SK-N-SH (cell line): ENCODE data around the gene SLCO1A2. TPM values are rescaled to one million over a fixed set of nuclear protein-coding genes. Genes with fewer than 3 reads are reported as not detected.

ENCODE experiments used
- CTCF ChIA-PET: fragments of 300-600, 350-600 bp; formaldehyde crosslinking; extraction: SDS; loops from one replicate; lab custom pipeline; 2021; lab: Yijun Ruan, JAX
- POLR2A ChIA-PET: fragments of 350-600 bp; sonication (Branson Sonifier 250); formaldehyde crosslinking; extraction: SDS; loops from one replicate; lab custom pipeline; 2020; ENCODE audit warnings: antibody characterized with exemption, inconsistent platforms; lab: Yijun Ruan, JAX
- DNase-seq: peaks from one replicate; pipeline ENCODE4 v3.0.0; 2012
- H2AFZ ChIP-seq: fragments of 200-600 bp; sonication (generic); 2 replicates; pipeline ENCODE4 v1.8.1; 2016; ENCODE audit warnings: antibody characterized with exemption, mild to moderate bottlenecking, low read depth
- H3F3A ChIP-seq: fragments of 200-600 bp; sonication (generic); replicated peaks from 2 replicates; pipeline ENCODE3; 2016; ENCODE audit warnings: antibody characterized with exemption, mild to moderate bottlenecking; ENCODE audit not compliant: insufficient read depth
- H3K27ac ChIP-seq, 2 experiments: fragments of 200-500 bp in 1 of 2; fragments of 200-600 bp in 1 of 2; sonication (Bioruptor generic) in 1 of 2; sonication (generic), shearing (Covaris generic) in 1 of 2; 2 replicates each; pipeline versions ENCODE4 v1.5.1 to v1.6.1; 2014 to 2016; ENCODE audit warnings: low read depth in 2 of 2, inconsistent platforms in 1 of 2, low read length in 1 of 2, mild to moderate bottlenecking in 1 of 2, mixed read lengths in 1 of 2
- H3K27me3 ChIP-seq: fragments of 200-600 bp; sonication (generic), shearing (Covaris generic); 2 replicates; pipeline ENCODE4 v1.6.1; 2016; ENCODE audit warnings: mixed run types; ENCODE audit not compliant: insufficient read depth
- H3K36me3 ChIP-seq, 2 experiments: fragments of 200-500 bp in 1 of 2; fragments of 200-600 bp in 1 of 2; sonication (Bioruptor generic) in 1 of 2; sonication (generic) in 1 of 2; replicated peaks in 1 of 2; 2 replicates each; pipeline versions ENCODE3 to v1.5.1; 2014 to 2016; ENCODE audit warnings: low read length in 1 of 2, mild to moderate bottlenecking in 1 of 2; ENCODE audit not compliant: insufficient read depth in 2 of 2, control insufficient read depth in 1 of 2
- H3K4me1 ChIP-seq, 2 experiments: fragments of 200-500 bp in 1 of 2; fragments of 200-600 bp in 1 of 2; sonication (Bioruptor generic) in 1 of 2; sonication (generic), shearing (Covaris generic) in 1 of 2; 2 replicates each; pipeline versions ENCODE4 v1.5.1 to v1.6.1; 2014 to 2016; ENCODE audit warnings: low read depth in 1 of 2, low read length in 1 of 2, mixed run types in 1 of 2; ENCODE audit not compliant: insufficient read depth in 2 of 2, control insufficient read depth in 1 of 2
- H3K4me2 ChIP-seq: fragments of 200-600 bp; sonication (generic), shearing (Covaris generic); 2 replicates; pipeline ENCODE4 v1.6.1; 2017; ENCODE audit warnings: mixed run types
- H3K4me3 ChIP-seq, 2 experiments: fragments of 200-500 bp in 1 of 2; fragments of 200-600 bp in 1 of 2; sonication (Bioruptor generic) in 1 of 2; sonication (generic), shearing (Covaris generic) in 1 of 2; 2 replicates each; pipeline versions ENCODE4 v1.5.1 to v1.8.1; 2014 to 2016; ENCODE audit warnings: low read depth in 2 of 2, inconsistent platforms in 1 of 2, low read length in 1 of 2, mild to moderate bottlenecking in 1 of 2, mixed read lengths in 1 of 2, moderate library complexity in 1 of 2
- H3K79me2 ChIP-seq: fragments of 200-600 bp; sonication (generic); 2 replicates; pipeline ENCODE4 v1.8.1; 2017; ENCODE audit warnings: mild to moderate bottlenecking; ENCODE audit not compliant: insufficient read depth
- H3K9ac ChIP-seq: fragments of 200-600 bp; sonication (generic); 2 replicates; pipeline ENCODE4 v1.6.1; 2017; ENCODE audit warnings: mixed run types
- H3K9me2 ChIP-seq: fragments of 200-600 bp; sonication (generic); 2 replicates; pipeline ENCODE4 v1.6.1; 2017; ENCODE audit warnings: mixed run types
- H3K9me3 ChIP-seq: fragments of 200-600 bp; sonication (generic); 2 replicates; pipeline ENCODE4 v1.6.1; 2017; ENCODE audit warnings: mixed run types, mild to moderate bottlenecking, moderate library complexity
- H4K20me1 ChIP-seq: fragments of 200-600 bp; sonication (generic); 2 replicates; pipeline ENCODE4 v1.6.1; 2017; ENCODE audit warnings: mild to moderate bottlenecking, mixed run types; ENCODE audit not compliant: insufficient read depth
- ELF1 ChIP-seq: IDR thresholded peaks from 2 replicates; pipeline ENCODE4 v1.4.0; 2012
- FOSL2 ChIP-seq: IDR thresholded peaks from 2 replicates; pipeline ENCODE4 v1.4.0; 2012; ENCODE audit warnings: low read depth, mild to moderate bottlenecking, moderate library complexity, borderline replicate concordance
- FOXM1 ChIP-seq: IDR thresholded peaks from 2 replicates; pipeline ENCODE4 v1.4.0; 2012; ENCODE audit warnings: low read depth, mild to moderate bottlenecking
- GABPA ChIP-seq: IDR thresholded peaks from 2 replicates; pipeline ENCODE4 v1.4.0; 2012; ENCODE audit warnings: low read depth, mild to moderate bottlenecking
- GATA2 ChIP-seq: sonication (generic); formaldehyde crosslinking; IDR thresholded peaks from 2 replicates; pipeline ENCODE4 v1.5.0; 2020; ENCODE audit warnings: mild to moderate bottlenecking, missing genetic modification reagents
- RAD21 ChIP-seq: IDR thresholded peaks from 2 replicates; pipeline ENCODE4 v1.6.1; 2012; ENCODE audit warnings: mild to moderate bottlenecking, low read length
- RCOR1 ChIP-seq: fragments of 150-350 bp; IDR thresholded peaks from 2 replicates; pipeline ENCODE4 v1.6.1; 2017; ENCODE audit warnings: antibody characterized with exemption, low read length
- RFX5 ChIP-seq: IDR thresholded peaks from 2 replicates; pipeline ENCODE4 v1.6.1; 2012; ENCODE audit warnings: mild to moderate bottlenecking, improper control_type of control experiment, low read length
- RXRA ChIP-seq: IDR thresholded peaks from 2 replicates; pipeline ENCODE4 v1.4.0; 2012; ENCODE audit warnings: low read depth, mild to moderate bottlenecking, borderline replicate concordance
- SIN3A ChIP-seq: IDR thresholded peaks from 2 replicates; pipeline ENCODE4 v1.6.1; 2012; ENCODE audit warnings: low read depth, mild to moderate bottlenecking, low read length, moderate library complexity, borderline replicate concordance
- TAF1 ChIP-seq: IDR thresholded peaks from 2 replicates; pipeline ENCODE4 v1.6.1; 2012; ENCODE audit warnings: low read depth, mild to moderate bottlenecking, low read length, moderate library complexity, borderline replicate concordance
- TCF12 ChIP-seq: IDR thresholded peaks from 2 replicates; pipeline ENCODE4 v1.4.0; 2012
- TEAD4 ChIP-seq: IDR thresholded peaks from 2 replicates; pipeline ENCODE4 v1.4.0; 2012; ENCODE audit warnings: mild to moderate bottlenecking, borderline replicate concordance; ENCODE audit not compliant: insufficient read depth
- YY1 ChIP-seq: IDR thresholded peaks from 2 replicates; pipeline ENCODE4 v1.4.0; 2012; ENCODE audit warnings: low read depth, mild to moderate bottlenecking
- WGBS: methylation state at CpG from one replicate; pipeline ENCODE4 v1.1.6; 2017; ENCODE audit warnings: low lambda C conversion rate; 5-methylcytosine and 5-hydroxymethylcytosine counted together
- polyA plus RNA-seq, 3 experiments: library from polyadenylated mRNA; depleted of rRNA; stranded (reverse); fragments of >200 nt; gene quantifications; 2 replicates each; pipeline ENCODE4 v1.2.3, GENCODE V29; 2012
- TF ChIP-seq, protein P1 (sequence below): IDR thresholded peaks from 2 replicates; pipeline ENCODE4 v1.4.0; 2012; ENCODE audit warnings: low read depth, borderline replicate concordance
- TF ChIP-seq, protein P2 (sequence below): IDR thresholded peaks from 2 replicates; pipeline ENCODE4 v1.4.0; 2012; ENCODE audit warnings: low read depth
- TF ChIP-seq, protein P3 (sequence below): fragments of 150-350 bp; IDR thresholded peaks from 2 replicates; pipeline ENCODE4 v1.6.1; 2016; ENCODE audit warnings: mild to moderate bottlenecking, low read depth, low read length
- TF ChIP-seq, protein P4 (sequence below): fragments of 200-600 bp; sonication (generic); IDR thresholded peaks from 2 replicates; pipeline ENCODE4 v1.6.1; 2017; ENCODE audit warnings: antibody characterized with exemption, mild to moderate bottlenecking, moderate library complexity

SLCO1A2 gene
- polyA plus RNA-seq, 1 of the 3 experiments (the other 2 are of a cell fraction), result under 0.01 TPM

DNA sequence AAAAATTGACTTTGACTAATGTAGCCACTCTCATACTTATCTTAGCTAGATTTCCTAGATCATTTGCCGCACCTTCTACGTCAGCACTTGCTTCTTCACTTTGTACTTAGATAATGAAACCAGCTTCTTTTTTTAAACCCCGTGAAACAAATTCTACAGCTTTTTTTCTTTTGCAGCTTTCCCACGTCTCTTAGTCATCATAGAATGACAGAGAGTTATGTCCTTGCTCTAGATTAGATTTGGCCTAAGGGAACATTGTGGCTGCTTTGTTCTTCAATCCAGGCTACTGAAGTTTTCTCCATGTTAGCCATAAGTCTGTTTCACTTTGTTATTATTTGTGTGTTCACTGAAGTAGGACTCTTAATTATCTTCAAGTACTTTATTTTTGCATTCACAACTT lies 94.9 kb downstream of the SLCO1A2 start:
- no peak for DNase-seq
- Histone ChIP-seq H3K4me2 (no peak overlapping the region), H3K4me3 (no peak overlapping the region), H3K4me1 (no peaks in the 10 kb centered on the region), H3K9ac (no peak overlapping the region), H3K79me2 (no peaks in the 10 kb centered on the region), H3K9me2 (no peaks in the 10 kb centered on the region), H4K20me1 (no peaks in the 10 kb centered on the region), H3K36me3 (no peaks in the 10 kb centered on the region), H3K9me3 (no peaks in the 10 kb centered on the region), H3F3A (no peaks in the 10 kb centered on the region), H3K27me3 (no peaks in the 10 kb centered on the region), H2AFZ (no peak overlapping the region), H3K27ac (no peak overlapping the region)
- CTCF ChIA-PET, result interaction anchor here (0.7 kb wide), 1 partner anchor 9 kb away, joined by 4 read pairs; no protein-coding TSS in a partner anchor
- POLR2A ChIA-PET, result no interaction called here
- 48% methylated on average over 4 of the region's 4 CpGs for WGBS
- TF ChIP-seq GATA2 (CRISPR knock-in tag), result no peak
- no peak for TF ChIP-seq RAD21
- TF ChIP-seq, protein P1, sequence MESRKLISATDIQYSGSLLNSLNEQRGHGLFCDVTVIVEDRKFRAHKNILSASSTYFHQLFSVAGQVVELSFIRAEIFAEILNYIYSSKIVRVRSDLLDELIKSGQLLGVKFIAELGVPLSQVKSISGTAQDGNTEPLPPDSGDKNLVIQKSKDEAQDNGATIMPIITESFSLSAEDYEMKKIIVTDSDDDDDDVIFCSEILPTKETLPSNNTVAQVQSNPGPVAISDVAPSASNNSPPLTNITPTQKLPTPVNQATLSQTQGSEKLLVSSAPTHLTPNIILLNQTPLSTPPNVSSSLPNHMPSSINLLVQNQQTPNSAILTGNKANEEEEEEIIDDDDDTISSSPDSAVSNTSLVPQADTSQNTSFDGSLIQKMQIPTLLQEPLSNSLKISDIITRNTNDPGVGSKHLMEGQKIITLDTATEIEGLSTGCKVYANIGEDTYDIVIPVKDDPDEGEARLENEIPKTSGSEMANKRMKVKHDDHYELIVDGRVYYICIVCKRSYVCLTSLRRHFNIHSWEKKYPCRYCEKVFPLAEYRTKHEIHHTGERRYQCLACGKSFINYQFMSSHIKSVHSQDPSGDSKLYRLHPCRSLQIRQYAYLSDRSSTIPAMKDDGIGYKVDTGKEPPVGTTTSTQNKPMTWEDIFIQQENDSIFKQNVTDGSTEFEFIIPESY, result no peak
- no peak for TF ChIP-seq YY1
- TF ChIP-seq RXRA, result no peak
- TF ChIP-seq FOXM1, result no peak
- TF ChIP-seq, protein P2, sequence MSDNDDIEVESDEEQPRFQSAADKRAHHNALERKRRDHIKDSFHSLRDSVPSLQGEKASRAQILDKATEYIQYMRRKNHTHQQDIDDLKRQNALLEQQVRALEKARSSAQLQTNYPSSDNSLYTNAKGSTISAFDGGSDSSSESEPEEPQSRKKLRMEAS, result no peak
- TF ChIP-seq, protein P3, sequence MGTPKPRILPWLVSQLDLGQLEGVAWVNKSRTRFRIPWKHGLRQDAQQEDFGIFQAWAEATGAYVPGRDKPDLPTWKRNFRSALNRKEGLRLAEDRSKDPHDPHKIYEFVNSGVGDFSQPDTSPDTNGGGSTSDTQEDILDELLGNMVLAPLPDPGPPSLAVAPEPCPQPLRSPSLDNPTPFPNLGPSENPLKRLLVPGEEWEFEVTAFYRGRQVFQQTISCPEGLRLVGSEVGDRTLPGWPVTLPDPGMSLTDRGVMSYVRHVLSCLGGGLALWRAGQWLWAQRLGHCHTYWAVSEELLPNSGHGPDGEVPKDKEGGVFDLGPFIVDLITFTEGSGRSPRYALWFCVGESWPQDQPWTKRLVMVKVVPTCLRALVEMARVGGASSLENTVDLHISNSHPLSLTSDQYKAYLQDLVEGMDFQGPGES, result no peak
- no peak for TF ChIP-seq RFX5
- TF ChIP-seq, protein P4, sequence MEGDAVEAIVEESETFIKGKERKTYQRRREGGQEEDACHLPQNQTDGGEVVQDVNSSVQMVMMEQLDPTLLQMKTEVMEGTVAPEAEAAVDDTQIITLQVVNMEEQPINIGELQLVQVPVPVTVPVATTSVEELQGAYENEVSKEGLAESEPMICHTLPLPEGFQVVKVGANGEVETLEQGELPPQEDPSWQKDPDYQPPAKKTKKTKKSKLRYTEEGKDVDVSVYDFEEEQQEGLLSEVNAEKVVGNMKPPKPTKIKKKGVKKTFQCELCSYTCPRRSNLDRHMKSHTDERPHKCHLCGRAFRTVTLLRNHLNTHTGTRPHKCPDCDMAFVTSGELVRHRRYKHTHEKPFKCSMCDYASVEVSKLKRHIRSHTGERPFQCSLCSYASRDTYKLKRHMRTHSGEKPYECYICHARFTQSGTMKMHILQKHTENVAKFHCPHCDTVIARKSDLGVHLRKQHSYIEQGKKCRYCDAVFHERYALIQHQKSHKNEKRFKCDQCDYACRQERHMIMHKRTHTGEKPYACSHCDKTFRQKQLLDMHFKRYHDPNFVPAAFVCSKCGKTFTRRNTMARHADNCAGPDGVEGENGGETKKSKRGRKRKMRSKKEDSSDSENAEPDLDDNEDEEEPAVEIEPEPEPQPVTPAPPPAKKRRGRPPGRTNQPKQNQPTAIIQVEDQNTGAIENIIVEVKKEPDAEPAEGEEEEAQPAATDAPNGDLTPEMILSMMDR, result no peak
- no peak for TF ChIP-seq TEAD4
- no peak for TF ChIP-seq ELF1
- TF ChIP-seq TAF1, result no peak
- TF ChIP-seq GABPA, result no peak
- no peak for TF ChIP-seq RCOR1
- no peak for TF ChIP-seq SIN3A
- TF ChIP-seq FOSL2, result no peak
- TF ChIP-seq TCF12, result no peak
